ENCODE measurements around the gene ITGB8.

ITGB8 gene

GRCh38 chr7:20450536-20450935 is 119.8 kb downstream of the ITGB8 start:
- in situ Hi-C loops (cut with MboI; ENCODE audit: low sequenced_read_pairs), result no loop called here

DNA sequence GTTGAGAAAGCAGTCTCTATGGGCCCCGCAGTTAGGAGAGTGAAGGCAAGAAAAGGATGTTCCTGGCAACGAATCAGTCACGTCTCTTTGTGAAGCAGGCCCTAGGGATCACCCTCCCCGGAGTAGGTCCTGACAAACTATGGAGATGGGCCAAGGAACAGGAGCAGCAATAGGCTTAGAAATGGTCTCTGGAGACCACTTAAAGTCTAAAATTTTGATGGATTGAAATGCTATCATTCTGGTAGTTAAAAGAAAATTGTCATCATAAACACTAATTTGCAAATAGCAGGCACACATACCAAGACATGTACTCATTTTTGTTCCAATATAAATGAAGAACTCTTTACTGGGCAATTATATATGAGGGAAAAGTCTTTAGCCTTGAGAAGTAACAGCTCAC is 123.5 kb downstream of the ITGB8 start:
- in situ Hi-C loops (cut with MboI; ENCODE audit: low sequenced_read_pairs), result no loop called here

- in situ Hi-C loops (cut with MboI; ENCODE audit: low sequenced_read_pairs), result no loop called here
Observed at GRCh38 chr7:20456701-20457100, 126.0 kb downstream of the ITGB8 start.

- in situ Hi-C loops (cut with MboI; ENCODE audit: low sequenced_read_pairs), result no loop called here
Observed at GRCh38 chr7:20458521-20458920, 127.8 kb downstream of the ITGB8 start.

GRCh38 chr7:20459419-20459818 is 128.7 kb downstream of the ITGB8 start:
- in situ Hi-C loops (cut with MboI; ENCODE audit: low sequenced_read_pairs), result no loop called here

DNA sequence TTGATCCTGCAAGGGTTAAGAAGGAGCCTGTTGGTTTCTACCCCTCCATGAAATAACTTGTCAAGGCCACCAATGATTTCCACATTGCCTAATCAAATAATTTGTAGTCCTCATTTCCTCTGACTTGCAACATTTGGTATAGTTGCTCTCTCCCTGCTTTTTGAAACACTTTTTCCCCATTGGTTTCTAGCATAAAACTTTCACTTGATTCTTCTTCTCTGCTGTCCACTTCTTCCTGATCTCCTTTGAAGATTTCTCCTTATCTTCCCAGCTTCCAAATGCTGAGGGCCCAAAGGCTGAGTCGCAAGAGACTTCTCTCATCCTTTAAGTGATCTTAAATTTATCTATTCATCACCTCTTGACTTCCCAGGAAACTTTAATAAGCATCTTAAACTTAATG is 134.2 kb downstream of the ITGB8 start:
- in situ Hi-C loops (cut with MboI; ENCODE audit: low sequenced_read_pairs), result no loop called here

Data from HL-60/S4 (cell line).